Stromal cell of bone marrow (primary cell): ENCODE results near the gene ADCY1.

Source experiments
- DNase-seq: peaks from one replicate; pipeline ENCODE4 v3.0.0-alpha.2; 2012; ENCODE audit warnings: low read depth

The ADCY1 gene

GRCh38 chr7:45594745-45595535, 20.8 kb downstream of the ADCY1 start:
- DNase-seq: no peak

- DNase-seq: no peak
Measured at GRCh38 chr7:45595809-45596664, 21.9 kb downstream of the ADCY1 start.

GRCh38 chr7:45596665-45597095, 22.5 kb downstream of the ADCY1 start:
- DNase-seq: no peak

GRCh38 chr7:45597286-45597984, 23.3 kb downstream of the ADCY1 start:
- no peak for DNase-seq

- DNase-seq: no peak
Measured at GRCh38 chr7:45598886-45599520, 24.8 kb downstream of the ADCY1 start.

GRCh38 chr7:45599851-45600706, 25.9 kb downstream of the ADCY1 start:
- no peak for DNase-seq

- DNase-seq: no peak
Measured at GRCh38 chr7:45601094-45601493, 26.9 kb downstream of the ADCY1 start.

GRCh38 chr7:45601816-45602540, 27.8 kb downstream of the ADCY1 start:
- DNase-seq: no peak

- no peak for DNase-seq
Measured at GRCh38 chr7:45606050-45606449, 31.9 kb downstream of the ADCY1 start.

GRCh38 chr7:45606931-45607330, 32.8 kb downstream of the ADCY1 start:
- no peak for DNase-seq

- DNase-seq: no peak
Measured at GRCh38 chr7:45609180-45609579, 35.0 kb downstream of the ADCY1 start.

GRCh38 chr7:45610019-45610418, 35.9 kb downstream of the ADCY1 start:
- DNase-seq: no peak

GRCh38 chr7:45610660-45611299, 36.6 kb downstream of the ADCY1 start:
- DNase-seq: no peak

- no peak for DNase-seq
Measured at GRCh38 chr7:45617166-45617565, 43.0 kb downstream of the ADCY1 start.

- no peak for DNase-seq
Measured at GRCh38 chr7:45622058-45622457, 47.9 kb downstream of the ADCY1 start.

- DNase-seq: no peak
Measured at GRCh38 chr7:45623157-45623556, 49.0 kb downstream of the ADCY1 start.

- DNase-seq: no peak
Measured at GRCh38 chr7:45623740-45624391, 49.7 kb downstream of the ADCY1 start.

GRCh38 chr7:45624392-45624760, 50.2 kb downstream of the ADCY1 start:
- no peak for DNase-seq

- DNase-seq: no peak
Measured at GRCh38 chr7:45625067-45625466, 50.9 kb downstream of the ADCY1 start.
